Breast epithelium (tissue), 3 donors: Measurements from ENCODE around the gene UBE2D2.

Source experiments
- POLR2A ChIP-seq: fragments of 450-650 bp; IDR thresholded peaks from one replicate; pipeline ENCODE4 v1.6.1; 2016; ENCODE audit warnings: antibody characterized with exemption, mild to moderate bottlenecking, moderate library complexity
- TF ChIP-seq, protein P1 (sequence below), 3 donors: fragments of 450-650 bp; IDR thresholded peaks; one replicate each; pipeline ENCODE4 v1.5.1; 2016 to 2017; ENCODE audit warnings: antibody characterized with exemption in 3 of 3, mild to moderate bottlenecking in 3 of 3, moderate library complexity in 3 of 3

DNA sequence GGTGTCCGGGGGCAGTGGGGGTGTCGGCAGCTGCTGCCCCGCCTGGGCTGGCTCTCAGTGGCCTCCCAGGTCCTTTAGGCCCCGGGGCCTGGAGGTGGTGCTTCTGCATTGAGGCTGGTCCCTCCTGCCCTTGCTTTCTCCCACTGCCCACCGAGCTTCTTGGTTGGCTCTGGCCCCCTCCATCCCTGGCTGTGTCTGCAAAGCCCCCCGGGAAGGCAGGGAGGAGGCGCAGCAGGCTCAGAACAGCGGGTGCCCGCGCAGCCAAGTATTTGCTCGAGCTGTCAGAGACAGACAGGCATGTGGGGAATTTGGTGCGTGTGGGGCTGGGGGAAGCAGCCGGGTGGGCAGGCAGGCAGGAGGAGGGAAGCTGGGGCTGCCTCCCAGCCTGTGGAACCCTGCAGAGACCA lies 98.6 kb downstream of the UBE2D2 start:
- TF ChIP-seq, protein P1, sequence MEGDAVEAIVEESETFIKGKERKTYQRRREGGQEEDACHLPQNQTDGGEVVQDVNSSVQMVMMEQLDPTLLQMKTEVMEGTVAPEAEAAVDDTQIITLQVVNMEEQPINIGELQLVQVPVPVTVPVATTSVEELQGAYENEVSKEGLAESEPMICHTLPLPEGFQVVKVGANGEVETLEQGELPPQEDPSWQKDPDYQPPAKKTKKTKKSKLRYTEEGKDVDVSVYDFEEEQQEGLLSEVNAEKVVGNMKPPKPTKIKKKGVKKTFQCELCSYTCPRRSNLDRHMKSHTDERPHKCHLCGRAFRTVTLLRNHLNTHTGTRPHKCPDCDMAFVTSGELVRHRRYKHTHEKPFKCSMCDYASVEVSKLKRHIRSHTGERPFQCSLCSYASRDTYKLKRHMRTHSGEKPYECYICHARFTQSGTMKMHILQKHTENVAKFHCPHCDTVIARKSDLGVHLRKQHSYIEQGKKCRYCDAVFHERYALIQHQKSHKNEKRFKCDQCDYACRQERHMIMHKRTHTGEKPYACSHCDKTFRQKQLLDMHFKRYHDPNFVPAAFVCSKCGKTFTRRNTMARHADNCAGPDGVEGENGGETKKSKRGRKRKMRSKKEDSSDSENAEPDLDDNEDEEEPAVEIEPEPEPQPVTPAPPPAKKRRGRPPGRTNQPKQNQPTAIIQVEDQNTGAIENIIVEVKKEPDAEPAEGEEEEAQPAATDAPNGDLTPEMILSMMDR (IDR thresholded peaks at IDR 0.05) = no peak
- TF ChIP-seq POLR2A = no peak
